LHCN-M2 (cell line): Measurements from ENCODE around the gene CLINT1. TPM values are rescaled to one million over a fixed set of nuclear protein-coding genes. Genes with fewer than 3 reads are reported as not detected.

Experiments used
- DNase-seq: peaks from one replicate; pipeline ENCODE4 v3.0.0-alpha.2; 2012; ENCODE audit warnings: low read depth
- total RNA-seq: library from RNA; depleted of rRNA; stranded (reverse); fragments of >200 nt; gene quantifications from 2 replicates; pipeline ENCODE4 v1.2.3, GENCODE V29; 2014; rRNA removed

The CLINT1 gene
- total RNA-seq, 1 experiment from 2014 or later: 64.8 TPM

GRCh38 chr5:157758706-157759105, 100.2 kb downstream of the CLINT1 start:
- DNase-seq: no peak

GRCh38 chr5:157756122-157756521, 102.8 kb downstream of the CLINT1 start:
- DNase-seq: no peak

- DNase-seq: peak; percentile 67
Measured at GRCh38 chr5:157750320-157750719, 108.6 kb downstream of the CLINT1 start.

DNA sequence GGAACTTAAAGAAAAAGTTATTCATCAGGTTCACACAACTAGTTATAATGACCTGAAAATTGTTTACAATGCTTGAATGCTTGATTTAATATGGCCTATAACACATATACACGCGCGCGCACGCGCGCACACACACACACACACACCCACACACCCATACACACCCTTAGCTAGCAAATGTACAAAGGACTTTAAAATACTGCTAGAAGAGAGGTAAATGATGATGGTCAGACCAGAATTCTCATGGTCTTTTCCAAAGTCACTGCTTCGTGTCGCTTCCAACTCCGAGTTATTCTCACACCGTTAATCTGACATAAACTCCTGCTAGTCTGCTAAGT, 109.5 kb downstream of the CLINT1 start:
- DNase-seq: no peak

GRCh38 chr5:157748760-157749461, 110.0 kb downstream of the CLINT1 start:
- DNase-seq: peak; percentile 92

GRCh38 chr5:157747766-157748700, 110.9 kb downstream of the CLINT1 start:
- DNase-seq: peak; percentile 94

GRCh38 chr5:157747173-157747740, 111.7 kb downstream of the CLINT1 start:
- DNase-seq: no peak

DNA sequence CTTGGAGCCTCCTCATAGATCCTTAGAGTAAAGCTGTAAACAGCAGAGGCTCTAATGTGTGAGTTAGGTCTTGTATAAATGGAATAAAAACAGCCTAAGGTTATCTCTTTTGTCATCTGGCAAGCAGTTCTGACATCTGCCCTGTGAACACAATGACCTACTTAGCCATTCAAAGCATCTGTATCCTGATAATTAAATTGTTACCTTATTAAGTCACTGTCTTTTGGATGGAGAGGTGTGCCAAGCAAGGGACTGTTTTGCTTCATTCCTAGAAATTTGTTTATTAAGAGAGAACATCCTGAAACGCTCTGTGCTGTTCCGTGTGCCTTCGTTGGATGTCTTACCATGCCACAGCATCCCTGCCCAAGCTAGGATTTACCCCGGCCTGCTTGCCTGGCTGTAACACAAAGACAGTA, 113.9 kb downstream of the CLINT1 start:
- no peak for DNase-seq

- DNase-seq: no peak
Measured at GRCh38 chr5:157744051-157745011, 114.6 kb downstream of the CLINT1 start.

DNA sequence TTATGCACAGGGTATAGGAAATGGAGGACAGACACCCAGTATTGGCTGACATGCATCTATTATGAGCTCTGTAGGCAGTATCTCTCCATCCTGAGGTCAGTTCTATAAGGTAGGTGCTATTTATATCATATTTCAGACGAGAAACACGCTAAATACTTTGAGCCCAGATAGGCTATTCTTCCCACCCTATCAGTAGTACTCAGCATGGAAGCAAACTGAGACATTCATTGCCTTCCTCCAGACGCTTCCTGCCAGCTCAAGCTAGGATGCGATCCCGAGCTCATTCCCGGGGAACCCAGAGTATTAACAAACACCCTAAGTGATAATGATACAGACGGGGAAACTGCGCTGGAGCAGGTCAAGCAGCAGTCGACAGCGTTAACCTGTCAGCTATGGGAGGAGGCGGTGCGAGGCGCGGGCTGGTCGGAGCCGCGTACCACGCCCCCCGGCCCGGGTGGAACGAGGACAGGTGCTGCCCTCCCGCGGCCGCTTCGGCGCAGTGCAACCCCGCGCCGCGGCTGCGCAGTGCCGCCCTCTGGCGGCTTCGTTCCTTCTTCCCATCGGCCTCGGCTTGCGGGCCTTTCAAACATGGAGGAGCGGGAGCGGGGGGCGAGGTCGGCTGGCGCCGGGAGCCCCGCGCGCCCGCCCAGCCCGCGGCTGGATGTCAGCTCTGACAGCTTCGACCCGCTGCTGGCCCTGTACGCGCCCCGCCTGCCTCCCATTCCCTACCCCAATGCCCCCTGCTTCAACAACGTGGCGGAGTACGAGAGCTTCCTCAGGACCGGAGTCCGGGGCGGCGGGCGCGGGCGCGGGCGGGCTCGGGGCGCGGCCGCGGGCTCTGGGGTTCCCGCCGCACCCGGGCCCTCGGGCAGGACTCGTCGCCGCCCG, 115.5 kb downstream of the CLINT1 start, which contains the start of gene LSM11:
Gene LSM11 (plus strand): TSS at position 550 of the 888 bp plus-strand sequence. CDS start 39 bp downstream, at position 589.
- DNase-seq: peak; percentile 71

DNA sequence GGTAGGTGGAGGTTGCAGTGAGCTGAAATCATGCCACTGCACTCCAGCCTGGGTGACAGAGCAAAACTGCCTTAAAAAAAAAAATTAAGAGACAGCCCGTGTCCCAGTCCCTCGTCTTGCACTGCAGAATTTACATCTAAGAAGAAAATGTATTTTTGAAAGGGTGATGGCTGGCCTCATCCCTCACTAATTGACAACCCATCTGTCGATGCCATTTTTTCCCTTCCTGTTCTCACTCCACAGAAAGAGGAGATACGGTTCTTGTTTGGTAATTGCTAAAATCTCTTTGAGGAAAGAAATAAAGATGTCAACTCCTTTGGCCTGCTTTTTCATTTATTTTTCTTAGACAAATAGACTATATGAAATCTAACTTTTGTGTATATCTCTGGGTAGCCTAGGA, 117.8 kb downstream of the CLINT1 start:
- no peak for DNase-seq

- no peak for DNase-seq
Measured at GRCh38 chr5:157740229-157740610, 118.7 kb downstream of the CLINT1 start.

- no peak for DNase-seq
Measured at GRCh38 chr5:157739388-157740228, 119.3 kb downstream of the CLINT1 start.

- no peak for DNase-seq
Measured at GRCh38 chr5:157735991-157736390, 123.0 kb downstream of the CLINT1 start.

Other genes starting within 250 kb of the CLINT1 start
- 0.06 TPM in 1 of 2 replicates, not detected in the other for gene SOX30, start 206.7 kb downstream of the CLINT1 start, total RNA-seq
- gene C5orf52, start 187.6 kb downstream of the CLINT1 start, total RNA-seq: not detected in 2 replicates
- 12.2 and 16.1 TPM in 2 replicates for gene THG1L, start 127.7 kb downstream of the CLINT1 start, total RNA-seq
- 5.6 and 5.9 TPM in 2 replicates for gene LSM11, start 115.4 kb downstream of the CLINT1 start, total RNA-seq